Parathyroid adenoma (tissue), 2 donors: ENCODE measurements around the gene ACAT2.
"Not testable (repeated sequence)": the region's sequence is repeated elsewhere in the genome, so short reads cannot be mapped to it uniquely, and the experiment has no call there.

Experiments
- H2AFZ ChIP-seq: fragments of 300-600 bp; sonication (generic); one replicate; pipeline ENCODE4 v1.7.0; 2017; ENCODE audit warnings: antibody characterized with exemption, mild to moderate bottlenecking
- H3K27ac ChIP-seq: fragments of 300-600 bp; sonication (generic); one replicate; pipeline ENCODE4 v1.7.0; 2017
- H3K27me3 ChIP-seq: fragments of 300-600 bp; sonication (generic); one replicate; pipeline ENCODE4 v1.7.0; 2017; ENCODE audit warnings: low read length; ENCODE audit not compliant: control insufficient read depth, insufficient read depth
- H3K36me3 ChIP-seq: fragments of 300-600 bp; sonication (generic); one replicate; pipeline ENCODE4 v1.7.0; 2017; ENCODE audit warnings: low read length; ENCODE audit not compliant: control insufficient read depth, insufficient read depth
- H3K4me1 ChIP-seq: fragments of 300-600 bp; sonication (generic); one replicate; pipeline ENCODE4 v1.7.0; 2017; ENCODE audit warnings: control low read depth
- H3K4me2 ChIP-seq: fragments of 300-600 bp; sonication (generic); one replicate; pipeline ENCODE4 v1.7.0; 2017; ENCODE audit warnings: low read length
- H3K4me3 ChIP-seq: fragments of 300-600 bp; sonication (generic); one replicate; pipeline ENCODE4 v1.7.0; 2017; ENCODE audit warnings: low read depth, low read length
- H3K79me2 ChIP-seq: fragments of 300-600 bp; sonication (generic); one replicate; pipeline ENCODE4 v1.7.0; 2017; ENCODE audit warnings: control low read depth
- H3K9ac ChIP-seq: fragments of 300-600 bp; sonication (generic); one replicate; pipeline ENCODE4 v1.7.0; 2017; ENCODE audit warnings: mild to moderate bottlenecking
- H3K9me3 ChIP-seq: fragments of 300-600 bp; sonication (generic); one replicate; pipeline ENCODE4 v1.7.0; 2017; ENCODE audit warnings: low read length; ENCODE audit not compliant: control insufficient read depth
- CTCF ChIP-seq: fragments of 300-600 bp; sonication (generic); IDR thresholded peaks from one replicate; pipeline ENCODE4 v1.7.0; 2017; ENCODE audit warnings: antibody characterized with exemption, mild to moderate bottlenecking
- donor health status: primary hyperparathyroidism.

ACAT2 gene

GRCh38 chr6:159722655-159723054 is 39.2 kb upstream of the ACAT2 start:
- TF ChIP-seq CTCF, result no peak
- Histone ChIP-seq H3K4me2 (no peak overlapping the region), H3K9me3 (no peaks in the 10 kb centered on the region), H3K27ac (no peak overlapping the region), H3K4me3 (no peak overlapping the region), H3K27me3 (no peaks in the 10 kb centered on the region), H3K79me2 (peaks cover 27% of the 10 kb centered on the region), H3K36me3 (no peaks in the 10 kb centered on the region), H3K4me1 (no peaks in the 10 kb centered on the region), H3K9ac (no peak overlapping the region), H2AFZ (no peak overlapping the region)

GRCh38 chr6:159723259-159723658 is 38.6 kb upstream of the ACAT2 start:
- no peak overlapping the region for H3K4me2 ChIP-seq
- no peak overlapping the region for H3K27ac ChIP-seq
- H3K36me3 ChIP-seq, result no peaks in the 10 kb centered on the region
- no peaks in the 10 kb centered on the region for H3K4me1 ChIP-seq
- peaks cover 28% of the 10 kb centered on the region for H3K79me2 ChIP-seq
- no peak overlapping the region for H2AFZ ChIP-seq
- no peak overlapping the region for H3K9ac ChIP-seq
- no peaks in the 10 kb centered on the region for H3K27me3 ChIP-seq
- no peaks in the 10 kb centered on the region for H3K9me3 ChIP-seq
- TF ChIP-seq CTCF, result no peak
- H3K4me3 ChIP-seq, result no peak overlapping the region

- no peaks in the 10 kb centered on the region for H3K27me3 ChIP-seq
- no peak for TF ChIP-seq CTCF
- H3K36me3 ChIP-seq, result no peaks in the 10 kb centered on the region
- no peak overlapping the region for H3K4me3 ChIP-seq
- H3K79me2 ChIP-seq, result peaks cover 41% of the 10 kb centered on the region
- H3K4me1 ChIP-seq, result peaks cover 3% of the 10 kb centered on the region
- no peak overlapping the region for H2AFZ ChIP-seq
- H3K4me2 ChIP-seq, result no peak overlapping the region
- no peak overlapping the region for H3K9ac ChIP-seq
- no peaks in the 10 kb centered on the region for H3K9me3 ChIP-seq
- H3K27ac ChIP-seq, result no peak overlapping the region
Measured at GRCh38 chr6:159724778-159725177, 37.1 kb upstream of the ACAT2 start.

GRCh38 chr6:159725208-159725607 is 36.6 kb upstream of the ACAT2 start:
- H3K9ac ChIP-seq, H3K9me3 ChIP-seq, H3K36me3 ChIP-seq, H3K4me1 ChIP-seq, H3K4me2 ChIP-seq, H3K4me3 ChIP-seq, H3K27me3 ChIP-seq, H2AFZ ChIP-seq, H3K27ac ChIP-seq: not testable (repeated sequence)
- peaks cover 43% of the 10 kb centered on the region for H3K79me2 ChIP-seq

GRCh38 chr6:159726255-159726917 is 35.5 kb upstream of the ACAT2 start:
- Histone ChIP-seq H3K27ac (peak overlapping the region; percentile 91), H3K27me3 (no peaks in the 10 kb centered on the region), H3K9ac (peak overlapping the region; percentile 40), H3K4me2 (peak overlapping the region; percentile 79), H3K9me3 (no peaks in the 10 kb centered on the region), H3K4me3 (peak overlapping the region; percentile 91), H3K4me1 (peaks cover 8% of the 10 kb centered on the region), H3K79me2 (peaks cover 48% of the 10 kb centered on the region), H2AFZ (peak overlapping the region; percentile 93), H3K36me3 (no peaks in the 10 kb centered on the region)
- TF ChIP-seq CTCF, result no peak
